Endothelial cell of umbilical vein (primary cell): Measurements from ENCODE around the gene TOR4A. TPM values are rescaled to one million over a fixed set of nuclear protein-coding genes. Genes with fewer than 3 reads are reported as not detected.

Experiments used
- BruUV-seq: library from RNA; stranded (reverse); fragments of 400-500 nt; replicated peaks from 2 replicates; lab custom pipeline; 2021; lab: Mats Ljungman, UMichigan
- CTCF ChIA-PET: fragments of 300-600, 350-600 bp; sonication (Branson Sonifier 250); formaldehyde crosslinking; loops from one replicate; lab custom pipeline; 2021; ENCODE audit warnings: antibody characterized with exemption, inconsistent platforms; lab: Charles Lee
- POLR2A ChIA-PET: fragments of 300-600, 350-600 bp; sonication (Branson Sonifier 250); formaldehyde crosslinking; loops from one replicate; lab custom pipeline; 2021; ENCODE audit warnings: antibody characterized with exemption, inconsistent platforms; lab: Charles Lee
- DNase-seq: peaks from one replicate; pipeline ENCODE4 v3.0.0-alpha.2; 2011; ENCODE audit warnings: low read depth, low spot score
- FAIRE-seq: peaks from 2 replicates; lab custom pipeline; 2011; peaks lifted over from hg19 to GRCh38; lab: Jason Lieb, UNC
- H2AFZ ChIP-seq: 2 replicates; pipeline ENCODE4 v1.6.0; 2012; ENCODE audit warnings: low read depth, low read length, control low read depth, inconsistent platforms
- H3K27ac ChIP-seq: 2 replicates; pipeline ENCODE4 v1.5.1; 2011; ENCODE audit warnings: low read depth, mild to moderate bottlenecking, control low read depth, low read length, moderate library complexity; ENCODE audit not compliant: insufficient read depth
- H3K27me3 ChIP-seq, 2 experiments: 2 replicates each; pipeline versions ENCODE4 v1.6.0 to v1.6.1; 2011; ENCODE audit warnings: low read length in 2 of 2, mixed read lengths in 1 of 2; ENCODE audit not compliant: control insufficient read depth in 2 of 2, insufficient read depth in 2 of 2
- H3K36me3 ChIP-seq, 2 experiments: 2 replicates in 1 of 2; 3 replicates in 1 of 2; pipeline ENCODE4 v1.5.1; 2011; ENCODE audit warnings: low read length in 2 of 2, mild to moderate bottlenecking in 1 of 2, moderate library complexity in 1 of 2; ENCODE audit not compliant: control insufficient read depth in 2 of 2, insufficient read depth in 2 of 2; ENCODE audit errors: extremely low read depth in 1 of 2
- H3K4me1 ChIP-seq: 3 replicates; pipeline ENCODE4 v1.5.1; 2011; ENCODE audit warnings: mild to moderate bottlenecking, low read length; ENCODE audit not compliant: control insufficient read depth, insufficient read depth; ENCODE audit errors: extremely low read depth
- H3K4me2 ChIP-seq: 2 replicates; pipeline ENCODE4 v1.6.1; 2011; ENCODE audit warnings: low read length, control low read depth, mixed read lengths; ENCODE audit not compliant: insufficient read depth
- H3K4me3 ChIP-seq, 3 experiments: fragments of 200-600 bp in 1 of 3; sonication (generic), shearing (Covaris generic) in 1 of 3; replicated peaks in 1 of 3; 2 replicates each; pipeline ENCODE4 v1.5.1; 2011 to 2016; ENCODE audit warnings: control low read depth in 3 of 3, low read length in 3 of 3, mild to moderate bottlenecking in 2 of 3, inconsistent platforms in 1 of 3, low read depth in 1 of 3, moderate library complexity in 1 of 3; ENCODE audit not compliant: insufficient read depth in 1 of 3
- H3K79me2 ChIP-seq: 2 replicates; pipeline ENCODE4 v1.6.0; 2012; ENCODE audit warnings: low read length, inconsistent platforms; ENCODE audit not compliant: control insufficient read depth, insufficient read depth
- H3K9ac ChIP-seq: replicated peaks from 2 replicates; pipeline ENCODE3; 2011; ENCODE audit warnings: low read length, control low read depth; ENCODE audit not compliant: insufficient read depth; ENCODE audit errors: extremely low read depth
- H3K9me1 ChIP-seq: replicated peaks from 3 replicates; pipeline ENCODE4 v1.6.0; 2011; ENCODE audit warnings: mild to moderate bottlenecking, low read length; ENCODE audit not compliant: control insufficient read depth, insufficient read depth; ENCODE audit errors: extremely low read depth
- H3K9me3 ChIP-seq: replicated peaks from 2 replicates; pipeline ENCODE4 v1.5.1; 2012; ENCODE audit warnings: low read length, inconsistent platforms; ENCODE audit not compliant: control insufficient read depth, insufficient read depth
- H4K20me1 ChIP-seq: replicated peaks from 2 replicates; pipeline ENCODE3; 2011; ENCODE audit warnings: mild to moderate bottlenecking, low read length; ENCODE audit not compliant: control insufficient read depth, insufficient read depth; ENCODE audit errors: extremely low read depth
- EZH2 ChIP-seq: IDR thresholded peaks from 2 replicates; pipeline ENCODE4 v1.6.1; 2012; ENCODE audit warnings: borderline replicate concordance, low read depth, mild to moderate bottlenecking, moderate library complexity, low read length, inconsistent platforms; ENCODE audit not compliant: severe bottlenecking
- FOS ChIP-seq: IDR thresholded peaks from 2 replicates; pipeline ENCODE4 v1.6.1; 2011; ENCODE audit warnings: mild to moderate bottlenecking, low read length, moderate library complexity, borderline replicate concordance; ENCODE audit not compliant: insufficient read depth
- GATA2 ChIP-seq: IDR thresholded peaks from 2 replicates; pipeline ENCODE4 v1.7.0; 2011; ENCODE audit warnings: low read depth, mild to moderate bottlenecking, moderate library complexity, mixed read lengths, low read length; ENCODE audit not compliant: insufficient read length, insufficient read depth
- JUN ChIP-seq: IDR thresholded peaks from 2 replicates; pipeline ENCODE4 v1.6.1; 2011; ENCODE audit warnings: borderline replicate concordance, low read depth; ENCODE audit not compliant: insufficient read length, insufficient read depth
- MAX ChIP-seq: IDR thresholded peaks from 2 replicates; pipeline ENCODE4 v1.6.1; 2011; ENCODE audit not compliant: insufficient read depth, insufficient read length
- MYC ChIP-seq: IDR thresholded peaks from one replicate; pipeline ENCODE4 v1.6.1; 2011; ENCODE audit warnings: mild to moderate bottlenecking, low read depth, low read length
- POLR2A ChIP-seq: IDR thresholded peaks from 2 replicates; pipeline ENCODE4 v1.6.1; 2012; ENCODE audit warnings: low read depth, mild to moderate bottlenecking, control low read depth, low read length
- POLR2AphosphoS5 ChIP-seq: IDR thresholded peaks from 2 replicates; pipeline ENCODE4 v1.6.1; 2012; ENCODE audit warnings: low read depth, mild to moderate bottlenecking, control low read depth, low read length, moderate library complexity; ENCODE audit not compliant: insufficient read depth
- dilution Hi-C: fragments of 300-500 bp; cut with MboI; formaldehyde crosslinking; loops from one replicate; pipeline ENCODE4 v1.15.0; 2019; ENCODE audit warnings: low sequenced_read_pairs; ENCODE audit not compliant: extremely low pct_ligation_motif_present
- intact Hi-C: fragments of 100-400 bp; cut with micrococcal nuclease; formaldehyde crosslinking; loops from one replicate; pipeline ENCODE4 v1.10.0; 2022
- polyA plus RNA-seq, 4 experiments: library from polyadenylated mRNA; depleted of rRNA in 3 of 4; stranded (reverse) in 3 of 4; unstranded in 1 of 4; fragments of >200 nt; gene quantifications; 2 replicates each; pipeline versions ENCODE4 v1.2.1 to v1.2.3, GENCODE V29; 2011 to 2012; ENCODE audit warnings: missing spikeins in 1 of 4
- total RNA-seq: library from RNA; stranded (reverse); gene quantifications from 2 replicates; pipeline ENCODE4 v1.2.3, GENCODE V29; 2021
- TF ChIP-seq, protein P1 (sequence below), 2 donors: IDR thresholded peaks; 1 replicate in 1 of 2; 2 replicates in 1 of 2; pipeline ENCODE4 v1.5.1; 2011; ENCODE audit warnings: low read length in 2 of 2, mild to moderate bottlenecking in 2 of 2, moderate library complexity in 2 of 2, control low read depth in 1 of 2, inconsistent platforms in 1 of 2, low read depth in 1 of 2; ENCODE audit not compliant: insufficient read depth in 1 of 2; ENCODE audit errors: extremely low read depth in 1 of 2

Gene TOR4A
- total and polyA plus RNA-seq, 2 donors (not counting 3 experiments of a cell fraction or from before 2014, with no cell fraction given): 32.4 to 48.0 TPM

DNA sequence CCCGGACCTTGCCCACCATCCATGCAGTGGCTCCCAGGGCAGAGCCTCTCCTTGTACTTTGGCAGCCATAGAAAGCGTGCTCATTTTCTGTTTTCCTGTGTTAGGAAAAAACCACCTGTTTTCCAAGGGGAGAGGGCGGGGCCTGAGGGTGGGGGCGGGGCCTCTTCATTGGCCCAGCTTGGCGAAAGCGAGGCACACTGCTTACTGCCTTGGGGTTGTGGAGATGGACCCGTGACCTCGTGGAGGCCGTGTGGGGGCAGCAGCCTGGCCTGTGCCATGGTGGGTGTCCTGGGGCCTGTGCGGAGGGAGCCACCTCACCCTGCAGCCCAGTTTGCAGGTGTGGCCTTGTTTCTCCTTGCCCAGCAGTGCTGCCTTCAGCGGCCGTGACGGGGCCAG, 4.4 kb upstream of the TOR4A start:
- Histone ChIP-seq H3K36me3 (peaks cover 0 to 21% of the 10 kb centered on the region in 2 experiments), H3K9ac (no peak overlapping the region), H3K4me3 (no peak overlapping the region), H2AFZ (no peak overlapping the region), H3K9me1 (no peaks in the 10 kb centered on the region), H3K79me2 (peaks cover 4% of the 10 kb centered on the region), H3K4me1 (peaks cover 30% of the 10 kb centered on the region), H3K27me3 (no peaks in the 10 kb centered on the region), H4K20me1 (no peaks in the 10 kb centered on the region), H3K4me2 (no peak overlapping the region), H3K27ac (no peak overlapping the region), H3K9me3 (no peaks in the 10 kb centered on the region)
- dilution Hi-C loops: no loop called here
- TSS peak; percentile 26 for BruUV-seq
- POLR2A ChIA-PET: no interaction called here
- intact Hi-C loops: no loop called here
- FAIRE-seq (no peak), DNase-seq (no peak)
- no peak for TF ChIP-seq MAX
- no peak for TF ChIP-seq MYC
- no peak for TF ChIP-seq GATA2
- no peak for TF ChIP-seq EZH2
- TF ChIP-seq FOS: no peak
- TF ChIP-seq, protein P1, sequence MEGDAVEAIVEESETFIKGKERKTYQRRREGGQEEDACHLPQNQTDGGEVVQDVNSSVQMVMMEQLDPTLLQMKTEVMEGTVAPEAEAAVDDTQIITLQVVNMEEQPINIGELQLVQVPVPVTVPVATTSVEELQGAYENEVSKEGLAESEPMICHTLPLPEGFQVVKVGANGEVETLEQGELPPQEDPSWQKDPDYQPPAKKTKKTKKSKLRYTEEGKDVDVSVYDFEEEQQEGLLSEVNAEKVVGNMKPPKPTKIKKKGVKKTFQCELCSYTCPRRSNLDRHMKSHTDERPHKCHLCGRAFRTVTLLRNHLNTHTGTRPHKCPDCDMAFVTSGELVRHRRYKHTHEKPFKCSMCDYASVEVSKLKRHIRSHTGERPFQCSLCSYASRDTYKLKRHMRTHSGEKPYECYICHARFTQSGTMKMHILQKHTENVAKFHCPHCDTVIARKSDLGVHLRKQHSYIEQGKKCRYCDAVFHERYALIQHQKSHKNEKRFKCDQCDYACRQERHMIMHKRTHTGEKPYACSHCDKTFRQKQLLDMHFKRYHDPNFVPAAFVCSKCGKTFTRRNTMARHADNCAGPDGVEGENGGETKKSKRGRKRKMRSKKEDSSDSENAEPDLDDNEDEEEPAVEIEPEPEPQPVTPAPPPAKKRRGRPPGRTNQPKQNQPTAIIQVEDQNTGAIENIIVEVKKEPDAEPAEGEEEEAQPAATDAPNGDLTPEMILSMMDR (IDR thresholded peaks at IDR 0.05; ENCODE audit: extremely low read depth in 1 of 2, insufficient read depth in 1 of 2, low read depth in 1 of 2, low read length in 2 of 2): no peak
- no peak for TF ChIP-seq JUN
- no peak for TF ChIP-seq POLR2AphosphoS5
- no peak for TF ChIP-seq POLR2A
- CTCF ChIA-PET: interaction anchor here (0.5 kb wide), 1 partner anchor 12 kb away, joined by 3 read pairs; no protein-coding TSS in a partner anchor
